HG02623 (cell line): Measurements from ENCODE around the gene PIEZO2.

ENCODE experiments used
- ATAC-seq: cut with Tn5 transposase; IDR thresholded peaks from one replicate; pipeline ENCODE4 v1.9.1; 2021; ENCODE audit warnings: moderate library complexity; ENCODE audit not compliant: unreplicated experiment

PIEZO2 gene

DNA sequence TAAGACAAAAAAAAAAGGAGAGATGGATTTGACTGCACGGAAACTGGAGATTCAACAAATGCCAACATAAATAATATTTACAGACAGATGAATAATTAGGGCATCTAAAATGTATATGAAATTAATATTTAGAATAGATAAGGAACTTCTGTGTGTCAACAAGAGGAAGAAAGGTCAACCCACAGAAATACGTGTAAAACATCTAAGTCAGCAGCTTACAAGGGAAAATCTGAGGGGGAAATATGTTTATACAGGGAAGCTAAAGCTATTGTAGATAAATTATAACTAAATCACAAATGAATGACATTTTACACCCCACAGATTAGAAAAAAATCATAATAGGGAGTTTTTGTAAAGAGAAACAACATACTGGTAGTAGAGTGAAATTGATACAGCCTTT is 159.9 kb downstream of the PIEZO2 start:
- no peak for ATAC-seq

GRCh38 chr18:10985689-10986088 is 163.7 kb downstream of the PIEZO2 start:
- ATAC-seq, result no peak

- no peak for ATAC-seq
These were observed 170.0 kb downstream of the PIEZO2 start for GRCh38 chr18:10979411-10979810.

- no peak for ATAC-seq
These were observed 172.3 kb downstream of the PIEZO2 start for GRCh38 chr18:10977042-10977441.

DNA sequence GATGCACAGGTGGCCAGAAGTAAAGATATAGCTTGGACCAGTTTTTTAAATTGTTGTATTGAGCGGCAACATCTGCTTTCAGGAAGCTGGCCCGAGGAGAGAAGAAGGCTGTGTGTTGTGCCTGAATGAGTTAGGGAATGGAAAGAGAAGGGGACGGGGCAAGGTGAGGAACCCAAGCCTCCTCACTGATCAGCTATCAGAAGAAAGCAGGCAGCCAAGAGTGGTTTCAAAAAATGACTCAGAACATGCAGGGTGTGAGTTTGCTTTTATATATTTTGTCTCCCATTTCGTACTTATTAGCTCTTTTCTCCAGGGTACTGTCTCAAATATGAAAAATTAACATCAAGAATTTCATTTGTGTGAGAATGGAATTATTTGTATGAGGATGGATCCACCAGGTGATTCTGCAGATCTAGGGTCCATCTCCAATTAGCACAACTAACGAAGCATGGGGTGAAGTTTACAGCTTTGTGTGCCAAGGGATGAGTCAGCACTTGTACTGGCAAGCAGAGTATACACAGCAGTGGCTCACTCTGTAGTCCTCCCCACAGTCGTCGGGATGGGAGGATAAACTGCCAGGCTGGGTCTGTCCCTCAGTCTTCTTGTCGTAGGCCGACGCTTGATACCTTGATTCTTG is 175.7 kb downstream of the PIEZO2 start:
- ATAC-seq, result no peak

- no peak for ATAC-seq
These were observed 177.7 kb downstream of the PIEZO2 start for GRCh38 chr18:10971717-10972116.

GRCh38 chr18:10965119-10965518 is 184.2 kb downstream of the PIEZO2 start:
- ATAC-seq, result no peak

DNA sequence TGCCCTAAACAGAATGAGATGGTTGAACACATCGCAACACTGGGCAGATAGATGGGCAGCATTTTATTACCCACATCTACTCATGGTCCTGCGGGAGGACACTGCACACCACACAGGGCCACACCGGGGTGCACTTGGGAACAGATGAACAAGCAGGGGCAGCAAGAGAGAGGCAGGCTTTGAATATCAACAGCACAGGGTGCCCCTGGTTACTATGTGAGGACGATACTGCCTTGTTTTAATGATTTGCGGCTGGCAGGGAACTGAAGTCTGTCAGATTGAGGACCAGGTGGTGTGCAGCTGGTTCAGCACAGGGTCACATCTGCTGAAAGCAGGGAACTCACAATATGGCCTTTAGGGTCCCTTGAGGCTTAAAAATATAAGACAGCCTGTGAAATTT is 195.7 kb downstream of the PIEZO2 start:
- no peak for ATAC-seq

- no peak for ATAC-seq
These were observed 197.5 kb downstream of the PIEZO2 start for GRCh38 chr18:10951631-10952544.

GRCh38 chr18:10950876-10951630 is 198.3 kb downstream of the PIEZO2 start:
- ATAC-seq, result no peak

DNA sequence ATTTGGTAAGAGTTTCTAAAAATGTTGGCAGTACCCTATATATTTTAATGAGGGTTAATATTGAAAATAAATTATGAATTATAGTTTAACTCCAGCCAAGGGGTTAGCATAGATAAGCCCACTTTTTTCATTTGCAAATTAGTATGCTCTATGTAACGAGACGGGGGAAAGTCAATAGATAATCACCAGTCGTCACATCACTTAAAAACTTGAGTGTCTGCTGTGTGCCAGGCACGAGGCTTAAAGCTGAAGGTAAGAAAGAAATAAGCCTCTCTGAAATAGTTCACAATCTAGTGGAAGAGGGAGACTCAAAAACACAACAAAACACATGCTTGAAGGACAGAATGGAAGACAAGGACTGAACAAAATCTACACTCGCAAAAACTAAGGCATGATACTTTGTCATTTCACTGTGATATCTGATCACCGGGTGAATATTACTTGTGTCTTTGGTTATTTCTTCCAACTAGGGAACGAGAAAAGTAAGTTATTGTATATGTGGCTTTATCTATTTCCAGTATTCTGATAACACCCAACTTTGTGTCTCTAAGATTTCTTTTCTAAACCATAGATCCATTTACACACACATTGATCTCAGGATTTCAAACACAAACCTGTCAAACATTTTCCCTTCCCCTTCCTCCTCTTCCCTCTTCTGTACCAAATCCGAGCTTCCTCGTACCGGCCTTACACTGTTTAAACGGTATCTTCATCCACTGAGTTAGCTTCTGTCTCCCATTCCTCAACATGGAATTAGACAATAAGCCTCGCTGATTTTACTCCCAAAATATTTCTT is 199.1 kb downstream of the PIEZO2 start:
- ATAC-seq, result no peak

DNA sequence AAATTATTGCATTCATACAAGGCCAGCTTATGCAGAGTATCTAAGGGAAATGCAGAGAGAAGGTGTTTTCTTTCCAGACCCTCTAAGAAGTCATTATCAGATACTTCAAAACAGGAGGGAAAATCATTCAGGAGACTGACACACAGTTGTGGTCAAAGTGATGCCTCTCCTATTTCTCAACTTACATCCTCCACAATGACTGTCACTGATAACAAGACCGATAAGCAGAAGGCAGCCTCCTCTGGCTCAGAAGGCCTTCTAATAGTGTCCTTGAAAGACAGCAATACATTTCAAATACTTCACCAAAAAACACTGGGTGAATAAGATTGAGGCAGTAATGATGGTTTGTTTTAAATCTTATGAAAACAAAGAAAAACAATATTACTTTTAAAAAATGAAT is 199.7 kb downstream of the PIEZO2 start:
- ATAC-seq, result no peak

DNA sequence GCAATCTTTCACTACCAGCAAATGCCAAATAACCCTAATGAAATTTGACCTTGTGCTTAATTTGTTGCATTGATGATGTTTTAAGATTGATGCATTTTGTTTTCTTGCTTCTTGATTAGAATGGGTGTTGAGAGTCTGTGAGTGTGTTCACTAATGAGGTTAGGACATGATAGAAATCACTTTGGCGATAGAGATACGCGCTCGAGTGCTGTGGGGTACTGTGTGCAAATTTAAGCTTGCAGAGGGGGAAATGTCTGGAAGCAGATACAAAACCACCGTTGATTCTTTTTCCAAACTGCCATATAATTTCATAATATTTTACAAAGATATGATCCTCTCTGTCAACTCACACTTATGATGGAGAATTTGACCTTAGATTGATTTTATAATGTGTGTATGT is 200.9 kb downstream of the PIEZO2 start:
- no peak for ATAC-seq

DNA sequence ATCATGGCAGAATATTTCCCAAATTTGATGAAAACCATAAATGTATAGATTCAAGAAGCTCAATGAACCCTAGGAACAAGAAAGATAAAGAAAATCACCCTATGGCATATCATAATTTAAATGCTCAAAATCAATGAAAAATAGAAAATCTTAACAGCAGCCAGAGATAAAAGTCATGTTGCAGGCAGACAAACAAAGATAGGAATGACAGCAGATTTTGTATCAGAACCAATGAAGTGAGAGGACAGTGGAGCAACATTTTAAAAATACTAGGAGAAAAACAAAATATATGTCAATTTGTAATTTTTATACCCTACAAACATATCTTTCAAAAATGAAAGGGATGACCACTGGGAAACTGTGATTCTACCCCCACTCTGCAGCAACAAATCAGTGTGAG is 203.3 kb downstream of the PIEZO2 start:
- ATAC-seq, result no peak

- ATAC-seq, result no peak
These were observed 206.4 kb downstream of the PIEZO2 start for GRCh38 chr18:10942998-10943397.

DNA sequence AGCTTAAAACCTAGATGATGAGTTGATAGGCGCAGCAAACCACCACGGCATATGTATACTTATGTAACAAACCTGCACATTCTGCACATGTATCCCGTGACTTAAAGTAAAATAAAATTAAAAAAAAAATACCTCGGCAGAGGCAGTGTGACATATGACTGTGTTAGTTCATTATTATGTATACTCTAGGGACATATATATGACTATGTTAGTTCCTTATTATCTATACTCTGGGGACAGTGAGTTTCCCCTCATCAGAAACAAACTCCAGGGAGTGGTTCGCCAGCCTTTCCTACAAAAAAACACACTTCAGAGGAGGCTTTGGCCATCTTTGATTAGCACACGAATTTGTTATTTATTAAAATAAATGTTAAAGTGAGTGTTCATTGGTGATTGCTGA is 209.5 kb downstream of the PIEZO2 start:
- no peak for ATAC-seq

- ATAC-seq, result no peak
These were observed 211.4 kb downstream of the PIEZO2 start for GRCh38 chr18:10937743-10938640.

GRCh38 chr18:10936176-10937053 is 213.0 kb downstream of the PIEZO2 start:
- ATAC-seq, result no peak

DNA sequence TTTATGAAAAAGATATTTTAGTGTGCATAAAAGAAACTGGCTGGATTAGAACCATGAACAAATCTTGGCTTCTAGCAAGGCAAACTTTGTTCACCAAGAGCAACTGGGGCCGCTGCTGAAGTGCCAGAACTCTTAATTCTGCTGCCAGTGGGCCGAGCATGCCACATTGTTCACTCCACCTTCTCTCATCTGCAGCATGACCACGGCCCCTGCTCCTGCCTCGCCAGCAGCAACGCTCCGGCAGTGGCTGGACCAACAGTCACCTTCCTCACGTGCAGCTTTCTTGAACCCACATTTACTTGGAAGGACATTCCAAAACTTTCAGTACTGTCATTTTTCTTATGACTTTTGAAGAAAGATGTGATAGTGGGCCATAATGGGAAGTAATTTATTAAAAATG is 213.8 kb downstream of the PIEZO2 start:
- no peak for ATAC-seq
